Measurements from ENCODE around the gene BBS1.
"Not testable (repeated sequence)": the region's sequence is repeated elsewhere in the genome, so short reads cannot be mapped to it uniquely, and the experiment has no call there.

- TF ChIP-seq CTCF (IDR thresholded peaks at IDR 0.05; ENCODE audit: low read depth, low read length); POLR2A (IDR thresholded peaks at IDR 0.05; ENCODE audit: extremely low read depth, insufficient read length); MAX (IDR thresholded peaks at IDR 0.05; ENCODE audit: low read depth, low read length); MYC (IDR thresholded peaks at IDR 0.05; ENCODE audit: low read depth, low read length): not testable (repeated sequence)
Measured at GRCh38 chr11:66540598-66540997, 30.2 kb downstream of the BBS1 start.
